HG03159 (cell line): ENCODE results near the gene SEC11A.

Experiments
- ATAC-seq: cut with Tn5 transposase; IDR thresholded peaks from one replicate; pipeline ENCODE4 v1.9.1; 2021; ENCODE audit warnings: mild to moderate bottlenecking, moderate library complexity; ENCODE audit not compliant: unreplicated experiment

Gene SEC11A

GRCh38 chr15:84685304-84685703 is 30.6 kb downstream of the SEC11A start:
- ATAC-seq: no peak

GRCh38 chr15:84684092-84684491 is 31.8 kb downstream of the SEC11A start:
- no peak for ATAC-seq

- ATAC-seq: no peak
Observed at GRCh38 chr15:84681831-84682230, 34.1 kb downstream of the SEC11A start.

- no peak for ATAC-seq
Observed at GRCh38 chr15:84671211-84671610, 44.7 kb downstream of the SEC11A start.

GRCh38 chr15:84669726-84670125 is 46.2 kb downstream of the SEC11A start:
- ATAC-seq: no peak

- ATAC-seq: no peak
Observed at GRCh38 chr15:84668221-84668982, 47.5 kb downstream of the SEC11A start.

- no peak for ATAC-seq
Observed at GRCh38 chr15:84666373-84666772, 49.6 kb downstream of the SEC11A start.

GRCh38 chr15:84661001-84661400 is 54.9 kb downstream of the SEC11A start:
- ATAC-seq: no peak

- no peak for ATAC-seq
Observed at GRCh38 chr15:84659904-84660781, 55.8 kb downstream of the SEC11A start.

GRCh38 chr15:84658788-84659411 is 57.0 kb downstream of the SEC11A start:
- ATAC-seq: no peak

GRCh38 chr15:84658080-84658787 is 57.7 kb downstream of the SEC11A start, which contains the start of gene NMB:
Gene NMB, minus strand, starts transcription at chr15:84658199. Its CDS starts 47 bp downstream, at chr15:84658152.
- peak; percentile 56 for ATAC-seq

- no peak for ATAC-seq
Observed at GRCh38 chr15:84657748-84658079, 58.2 kb downstream of the SEC11A start.

- no peak for ATAC-seq
Observed at GRCh38 chr15:84656972-84657371, 59.0 kb downstream of the SEC11A start.

- ATAC-seq: peak; percentile 35
Observed at GRCh38 chr15:84654689-84655453, 61.1 kb downstream of the SEC11A start.

- peak; percentile 79 for ATAC-seq
Observed at GRCh38 chr15:84653910-84654688, 61.8 kb downstream of the SEC11A start, which contains the start of gene WDR73. Gene WDR73, minus strand, starts transcription at chr15:84654283. Its CDS starts 9 bp downstream, at chr15:84654274.

GRCh38 chr15:84653584-84653909 is 62.4 kb downstream of the SEC11A start:
- no peak for ATAC-seq

- ATAC-seq: no peak
Observed at GRCh38 chr15:84649706-84650105, 66.2 kb downstream of the SEC11A start.

GRCh38 chr15:84648539-84648938 is 67.4 kb downstream of the SEC11A start:
- no peak for ATAC-seq

- ATAC-seq: no peak
Observed at GRCh38 chr15:84647726-84648125, 68.2 kb downstream of the SEC11A start.
